GM18505 (cell line): ENCODE data around the gene EAF1.
"Not testable (repeated sequence)": the region's sequence is repeated elsewhere in the genome, so short reads cannot be mapped to it uniquely, and the experiment has no call there.

Experiments used
- ATAC-seq: cut with Tn5 transposase; IDR thresholded peaks from one replicate; pipeline ENCODE4 v1.9.1; 2021; ENCODE audit not compliant: unreplicated experiment
- POLR2A ChIP-seq: IDR thresholded peaks from 4 replicates; pipeline ENCODE4 v1.6.1; 2011; ENCODE audit warnings: borderline replicate concordance; ENCODE audit not compliant: insufficient read depth, insufficient read length; ENCODE audit errors: extremely low read depth

Gene EAF1

DNA sequence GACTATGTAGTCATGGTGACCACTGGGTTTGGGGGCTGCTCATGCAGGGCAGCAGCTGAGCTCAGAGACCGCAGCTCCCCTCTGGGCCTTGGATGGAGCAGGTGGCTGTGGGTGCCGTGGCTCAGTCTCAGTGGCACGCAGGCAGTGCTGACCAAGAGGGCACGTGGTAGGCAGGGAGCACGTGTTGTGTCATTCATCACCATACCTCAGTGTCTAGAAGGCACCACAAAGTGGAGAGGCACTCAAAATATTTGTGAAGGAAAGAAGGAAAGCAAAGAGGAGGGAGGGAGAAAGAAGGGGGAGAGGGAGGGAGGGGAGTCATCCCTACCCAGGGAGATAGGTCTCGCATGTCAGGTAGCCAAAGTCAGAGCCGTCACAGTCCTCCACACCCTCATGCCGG is 26.1 kb downstream of the EAF1 start:
- no peak for ATAC-seq
- TF ChIP-seq POLR2A: no peak

GRCh38 chr3:15453991-15454625 is 26.7 kb downstream of the EAF1 start:
- no peak for TF ChIP-seq POLR2A
- no peak for ATAC-seq

DNA sequence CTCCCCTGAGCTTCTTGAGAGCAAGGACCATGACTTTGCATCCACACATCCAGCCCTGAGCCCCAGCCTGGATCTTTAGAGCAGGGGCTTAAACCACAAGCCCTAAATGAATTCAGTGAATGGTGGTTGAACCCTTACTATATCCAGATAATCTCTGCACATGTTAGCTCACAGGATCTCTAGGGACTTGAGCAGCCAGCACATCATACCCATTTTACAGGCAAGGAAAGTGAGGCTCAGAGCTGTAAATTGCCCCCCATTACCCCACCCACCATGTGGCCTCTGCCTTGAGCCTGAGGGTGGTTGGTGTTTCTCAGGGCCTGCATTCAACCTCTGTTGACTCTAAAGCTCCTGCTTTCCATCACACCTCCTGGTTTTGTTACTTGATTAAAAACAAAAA is 27.6 kb downstream of the EAF1 start:
- TF ChIP-seq POLR2A: no peak
- no peak for ATAC-seq

DNA sequence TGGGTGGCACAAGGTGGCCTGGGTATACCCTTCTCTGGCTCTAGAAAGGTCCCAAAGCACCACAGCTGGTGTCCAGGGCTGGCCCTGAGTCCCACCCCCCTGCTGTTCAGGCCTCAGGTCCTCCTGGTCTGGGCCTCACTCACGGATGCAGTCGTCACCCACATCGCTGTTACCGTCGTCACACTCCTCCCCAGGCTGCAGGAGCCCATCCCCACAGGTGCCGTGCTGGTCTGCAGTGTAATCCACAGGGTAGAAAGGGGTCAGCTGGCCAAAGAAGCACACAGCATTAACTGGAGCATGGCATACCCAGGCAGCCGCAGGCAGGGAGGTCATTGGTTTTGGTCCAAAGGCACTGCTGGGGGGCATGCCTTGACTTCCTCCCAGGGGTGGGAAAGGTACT is 28.4 kb downstream of the EAF1 start:
- no peak for ATAC-seq
- TF ChIP-seq POLR2A: no peak

DNA sequence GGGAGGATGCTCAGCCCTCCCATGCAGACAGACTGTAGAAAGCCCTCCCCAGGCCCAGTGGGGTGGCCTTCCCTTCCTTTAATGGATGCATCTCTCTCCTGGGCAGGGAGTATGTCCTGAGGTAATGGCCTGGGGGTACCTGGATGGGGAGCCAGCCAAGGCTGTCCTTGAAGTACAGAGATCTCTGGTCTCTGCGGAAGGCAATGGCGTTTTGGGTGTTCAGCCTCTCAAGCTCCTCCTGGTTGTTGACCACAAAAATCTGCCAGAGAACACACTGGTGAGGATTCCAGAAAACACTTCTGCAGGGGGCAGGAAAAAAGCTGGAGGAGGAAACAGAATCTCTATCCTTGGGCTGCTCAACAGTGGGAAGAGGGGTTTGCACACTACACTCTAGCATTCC is 28.9 kb downstream of the EAF1 start:
- ATAC-seq: no peak

GRCh38 chr3:15456915-15457314 is 29.5 kb downstream of the EAF1 start:
- ATAC-seq: not testable (repeated sequence)

More for the DNA sequence above, 28.9 kb downstream of the EAF1 start:
- no peak for TF ChIP-seq POLR2A

DNA sequence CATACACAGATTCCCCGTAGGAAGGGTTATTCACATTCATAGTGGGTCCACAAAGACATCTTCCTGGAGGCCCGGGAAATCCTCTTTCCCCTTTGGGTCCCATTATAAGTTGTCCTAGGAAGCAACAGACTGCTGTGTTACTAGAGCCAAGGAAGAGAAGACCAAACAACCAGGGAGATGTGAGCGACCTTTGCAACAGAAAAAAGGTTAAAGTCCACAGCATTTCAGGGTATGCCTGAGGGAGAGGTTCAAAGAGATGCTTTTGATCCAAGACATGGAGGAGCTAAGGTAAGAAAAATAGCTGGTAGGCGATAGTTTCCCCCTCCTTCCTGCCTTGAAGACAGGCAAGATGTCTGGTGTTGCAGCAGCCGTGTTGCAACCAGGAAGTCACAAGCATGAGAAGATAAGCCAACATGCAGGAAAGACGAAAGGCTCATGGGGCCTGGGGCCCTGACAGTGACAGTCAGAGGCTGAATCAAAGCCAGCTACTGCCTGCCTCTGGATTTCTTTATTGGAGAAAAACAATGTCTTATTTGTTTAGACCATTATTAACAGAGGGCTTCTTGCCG is 30.9 kb downstream of the EAF1 start:
- no peak for TF ChIP-seq POLR2A
- no peak for ATAC-seq

DNA sequence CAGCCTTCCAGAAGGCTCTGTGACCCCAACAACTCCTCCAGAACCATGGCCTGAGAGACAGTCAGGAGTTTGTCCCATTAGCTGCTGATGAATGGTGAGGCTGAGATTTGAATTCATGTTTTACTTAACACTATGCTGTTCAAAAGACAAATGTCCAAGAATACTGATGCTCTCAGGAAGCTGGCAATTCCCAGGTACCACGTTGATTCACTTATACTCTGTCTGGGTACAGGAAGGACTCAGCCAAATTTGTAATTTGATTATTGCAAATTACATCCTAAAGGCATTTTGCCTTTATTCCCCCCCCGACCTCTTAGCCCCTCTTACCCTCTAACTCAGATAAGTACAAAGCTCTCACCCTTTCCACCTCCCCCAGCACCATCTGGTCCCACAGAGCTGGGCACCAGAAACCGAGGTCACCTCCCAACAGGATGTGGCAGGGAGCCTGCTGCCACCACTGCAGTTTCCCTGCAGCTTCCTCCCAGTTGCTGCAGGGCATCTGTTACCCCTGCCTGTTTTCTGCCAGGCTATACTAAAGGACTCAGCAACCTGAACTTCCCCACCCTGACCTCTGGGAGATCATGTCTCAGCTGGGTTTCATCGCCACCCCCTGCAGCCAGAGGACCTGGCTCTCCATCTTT is 33.6 kb downstream of the EAF1 start:
- no peak for ATAC-seq
- no peak for TF ChIP-seq POLR2A

GRCh38 chr3:15462451-15462850 is 35.1 kb downstream of the EAF1 start:
- TF ChIP-seq POLR2A: no peak
- no peak for ATAC-seq

- ATAC-seq: no peak
- TF ChIP-seq POLR2A: no peak
Measured at GRCh38 chr3:15465876-15466585, 38.6 kb downstream of the EAF1 start.

DNA sequence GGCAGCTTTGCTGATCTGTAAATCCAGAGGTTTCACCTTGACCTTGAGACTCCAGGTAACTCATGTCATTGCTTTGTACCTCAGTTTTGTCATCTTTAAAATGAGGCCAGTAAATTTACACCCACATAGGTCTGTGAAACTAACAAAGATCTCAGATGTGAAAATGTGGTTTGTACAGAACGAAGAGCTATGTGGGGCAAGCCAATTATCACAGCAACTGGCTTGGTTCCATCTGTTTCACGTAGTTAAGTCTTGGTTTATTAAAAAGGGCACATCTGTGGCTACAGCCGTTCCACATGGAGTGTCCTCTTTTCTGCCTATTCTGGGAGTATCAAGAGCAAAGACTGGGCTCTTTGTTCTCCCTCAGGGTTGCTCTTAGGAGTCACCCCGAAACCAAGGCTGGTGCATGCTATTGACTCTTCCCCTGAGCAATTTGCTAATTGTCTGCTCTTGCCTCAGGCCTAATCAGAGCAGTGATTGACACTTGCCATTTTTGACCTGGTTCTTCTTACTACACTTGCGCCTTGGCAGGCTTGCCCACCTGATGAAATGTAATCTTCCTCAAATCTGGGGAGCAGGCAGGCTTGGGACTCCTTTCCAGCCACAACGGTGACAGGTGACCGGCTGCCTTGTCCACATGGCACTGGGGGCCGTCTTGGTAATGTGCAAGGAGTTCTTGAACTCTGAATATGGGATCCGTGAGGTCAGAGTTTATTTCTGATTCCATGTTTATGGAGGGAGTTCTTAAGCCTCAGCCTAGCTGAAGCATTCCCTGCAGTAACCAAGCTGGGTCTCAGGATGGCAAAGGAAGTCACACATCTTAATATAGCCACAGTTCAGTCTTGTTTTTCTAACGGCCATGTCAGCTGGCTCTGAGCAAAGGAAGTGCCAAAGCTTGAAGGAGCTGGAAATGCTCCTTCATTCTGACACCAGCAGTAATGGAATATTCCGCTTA is 40.1 kb downstream of the EAF1 start:
- TF ChIP-seq POLR2A: no peak
- ATAC-seq: no peak

DNA sequence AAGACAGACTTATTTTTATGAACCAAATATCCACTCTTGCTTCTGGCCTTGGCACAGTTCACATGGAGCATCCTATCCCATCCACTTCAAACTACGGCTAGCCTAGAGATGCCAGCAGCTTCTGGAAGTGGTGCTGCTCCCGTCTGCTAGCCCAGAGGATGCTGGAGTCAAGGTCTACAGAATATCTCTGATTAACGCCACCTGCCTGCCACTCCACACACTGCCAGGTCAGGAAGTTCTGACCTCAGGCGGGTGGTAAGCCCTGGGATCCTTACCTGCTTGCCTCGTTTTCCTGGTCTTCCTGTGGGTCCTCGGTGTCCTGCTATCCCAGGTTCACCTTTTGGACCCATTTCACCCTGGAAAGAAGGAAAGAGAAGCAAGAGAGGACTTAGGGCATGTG is 42.9 kb downstream of the EAF1 start:
- no peak for ATAC-seq

GRCh38 chr3:15470849-15471248 is 43.5 kb downstream of the EAF1 start:
- ATAC-seq: no peak
- no peak for TF ChIP-seq POLR2A

More for the DNA sequence above, 42.9 kb downstream of the EAF1 start:
- no peak for TF ChIP-seq POLR2A

GRCh38 chr3:15471861-15472260 is 44.5 kb downstream of the EAF1 start:
- ATAC-seq: no peak
- no peak for TF ChIP-seq POLR2A

DNA sequence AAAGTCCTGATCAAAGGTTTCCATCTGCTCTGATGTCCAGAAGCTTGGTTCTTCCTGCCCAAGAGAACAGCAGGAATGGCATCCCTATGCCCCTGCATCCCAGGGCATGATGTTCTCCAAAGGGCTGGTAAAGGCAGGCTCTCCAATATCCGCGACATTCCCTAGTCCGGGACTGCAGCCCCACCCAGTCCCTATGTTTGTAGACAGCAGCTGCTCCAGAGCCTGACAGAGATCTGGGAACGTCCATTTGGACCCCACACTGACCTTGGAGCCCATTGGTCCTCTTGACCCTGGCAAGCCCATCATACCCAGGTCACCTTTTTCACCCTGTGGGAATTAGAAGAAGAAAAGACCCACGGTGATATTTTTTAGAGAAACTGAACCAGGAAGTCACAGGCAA is 47.8 kb downstream of the EAF1 start:
- TF ChIP-seq POLR2A: no peak
- no peak for ATAC-seq
